HepG2 (cell line): ENCODE data around the gene ING5. TPM values are rescaled to one million over a fixed set of nuclear protein-coding genes. Genes with fewer than 3 reads are reported as not detected.
A peak's percentile ranks its signal among the peaks of the same experiment; 100 is the strongest.

Experiments used
- ATAC-seq: fragments of 200-7000 bp; cut with Tn5 transposase; 3 replicates; pipeline ENCODE4 v1.9.1; 2020; ENCODE audit warnings: mild to moderate bottlenecking, moderate library complexity
- BruUV-seq: library from RNA; stranded (reverse); fragments of 400-500 nt; replicated peaks from 2 replicates; lab custom pipeline; 2021; lab: Mats Ljungman, UMichigan
- CTCF ChIA-PET: fragments of 300-600 bp; formaldehyde crosslinking; extraction: SDS; loops from one replicate; lab custom pipeline; 2021; ENCODE audit warnings: low total read pairs, inconsistent platforms, low intra/inter-chr PET ratio; lab: Yijun Ruan, JAX
- POLR2A ChIA-PET: fragments of 350-600 bp; sonication (Branson Sonifier 250); formaldehyde crosslinking; loops from one replicate; lab custom pipeline; 2020; ENCODE audit warnings: antibody characterized with exemption, inconsistent platforms; lab: Yijun Ruan, JAX
- DNase-seq: peaks from one replicate; pipeline ENCODE4 v3.0.0-alpha.2; 2015; ENCODE audit warnings: low spot score
- FAIRE-seq: peaks from 3 replicates; lab custom pipeline; 2011; peaks lifted over from hg19 to GRCh38; lab: Jason Lieb, UNC
- H2AFZ ChIP-seq: one replicate; pipeline ENCODE4 v1.6.1; 2011; ENCODE audit warnings: low read length, inconsistent platforms
- H3K27ac ChIP-seq: fragments of 300-600 bp; 3 replicates; pipeline ENCODE4 v1.8.0; 2011; ENCODE audit warnings: mixed run types, mild to moderate bottlenecking, mixed read lengths, low read length, inconsistent platforms; ENCODE audit not compliant: insufficient read depth; ENCODE audit errors: extremely low read length
- H3K27me3 ChIP-seq, 2 experiments: fragments of 200-600 bp in 1 of 2; 2 replicates in 1 of 2; 3 replicates in 1 of 2; pipeline versions ENCODE4 v1.6.0 to v1.8.0; 2011; ENCODE audit warnings: low read length in 2 of 2, mild to moderate bottlenecking in 2 of 2, moderate library complexity in 2 of 2, inconsistent platforms in 1 of 2; ENCODE audit not compliant: insufficient read depth in 2 of 2, control insufficient read depth in 1 of 2
- H3K36me3 ChIP-seq, 2 experiments: fragments of 200-600 bp in 1 of 2; replicated peaks in 1 of 2; 2 replicates in 1 of 2; 3 replicates in 1 of 2; pipeline versions ENCODE4 v1.5.1 to v1.8.0; 2011; ENCODE audit warnings: low read length in 2 of 2, inconsistent platforms in 1 of 2; ENCODE audit not compliant: insufficient read depth in 2 of 2, control insufficient read depth in 1 of 2
- H3K4me1 ChIP-seq: 2 replicates; pipeline ENCODE4 v1.5.1; 2012; ENCODE audit warnings: low read length, inconsistent platforms; ENCODE audit not compliant: insufficient read depth
- H3K4me2 ChIP-seq: 2 replicates; pipeline ENCODE4 v1.6.0; 2011; ENCODE audit warnings: low read depth, low read length, inconsistent platforms
- H3K4me3 ChIP-seq, 3 experiments: fragments of 200-600 bp in 1 of 3; sonication (generic), shearing (Covaris generic) in 1 of 3; replicated peaks in 1 of 3; 2 replicates each; pipeline ENCODE4 v1.5.1; 2011 to 2016; ENCODE audit warnings: low read length in 3 of 3, inconsistent platforms in 2 of 3, low read depth in 2 of 3, mild to moderate bottlenecking in 2 of 3, control low read depth in 1 of 3, mixed read lengths in 1 of 3; ENCODE audit not compliant: insufficient read depth in 1 of 3
- H3K79me2 ChIP-seq: one replicate; pipeline ENCODE4 v1.6.1; 2011; ENCODE audit warnings: low read length, inconsistent platforms; ENCODE audit not compliant: insufficient read depth
- H3K9ac ChIP-seq: 2 replicates; pipeline ENCODE4 v1.6.0; 2011; ENCODE audit warnings: mild to moderate bottlenecking, low read depth, low read length, inconsistent platforms; ENCODE audit not compliant: insufficient read depth
- H3K9me3 ChIP-seq: 2 replicates; pipeline ENCODE4 v1.5.1; 2012; ENCODE audit warnings: mild to moderate bottlenecking, low read length
- H4K20me1 ChIP-seq: 2 replicates; pipeline ENCODE4 v1.6.0; 2011; ENCODE audit warnings: inconsistent platforms, mild to moderate bottlenecking, low read length, moderate library complexity; ENCODE audit not compliant: insufficient read depth
- AGO2 ChIP-seq: fragments of 200-400 bp; formaldehyde crosslinking; optimal IDR thresholded peaks from 2 replicates; pipeline ENCODE3; 2017; ENCODE audit warnings: mild to moderate bottlenecking, low read depth, low read length, moderate library complexity
- GPN1 ChIP-seq: sonication (generic); formaldehyde crosslinking; IDR thresholded peaks from 2 replicates; pipeline ENCODE4 v1.5.1; 2020; ENCODE audit warnings: missing genetic modification reagents, borderline replicate concordance
- HMG20B ChIP-seq: conservative IDR thresholded peaks from 2 replicates; pipeline ENCODE4 v1.6.1; 2016; ENCODE audit warnings: missing genetic modification reagents, missing compliant biosample characterization
- MTF1 ChIP-seq: sonication (generic); formaldehyde crosslinking; IDR thresholded peaks from 2 replicates; pipeline ENCODE4 v1.5.0; 2020; ENCODE audit warnings: missing genetic modification reagents
- NFIC ChIP-seq: IDR thresholded peaks from 2 replicates; pipeline ENCODE4 v1.6.1; 2012; ENCODE audit warnings: mild to moderate bottlenecking, low read length, inconsistent platforms
- NFKB2 ChIP-seq: sonication (generic); formaldehyde crosslinking; IDR thresholded peaks from 2 replicates; pipeline ENCODE4 v1.4.0; 2020; ENCODE audit warnings: missing genetic modification reagents, borderline replicate concordance
- RBM22 ChIP-seq: fragments of 200-400 bp; formaldehyde crosslinking; optimal IDR thresholded peaks from 2 replicates; pipeline ENCODE3; 2017; ENCODE audit warnings: mild to moderate bottlenecking, low read length, moderate library complexity
- SP4 ChIP-seq: sonication (generic); formaldehyde crosslinking; IDR thresholded peaks from 2 replicates; pipeline ENCODE4 v1.8.1; 2023; ENCODE audit warnings: mild to moderate bottlenecking, missing genetic modification reagents
- SPEN ChIP-seq: sonication (generic); formaldehyde crosslinking; IDR thresholded peaks from 2 replicates; pipeline ENCODE4 v1.5.1; 2020; ENCODE audit warnings: low read depth, mild to moderate bottlenecking, missing genetic modification reagents
- WIZ ChIP-seq: sonication (generic); formaldehyde crosslinking; IDR thresholded peaks from 2 replicates; pipeline ENCODE4 v1.5.1; 2020; ENCODE audit warnings: mild to moderate bottlenecking, missing genetic modification reagents
- ZNF280B ChIP-seq: sonication (generic); formaldehyde crosslinking; IDR thresholded peaks from 2 replicates; pipeline ENCODE4 v1.5.0; 2020; ENCODE audit warnings: missing genetic modification reagents, mild to moderate bottlenecking, borderline replicate concordance
- ZNF468 ChIP-seq: sonication (generic); formaldehyde crosslinking; IDR thresholded peaks from 2 replicates; pipeline ENCODE4 v1.8.0; 2022; ENCODE audit warnings: mild to moderate bottlenecking, moderate library complexity, missing genetic modification reagents
- WGBS: methylation state at CpG from one replicate; pipeline ENCODE4 v1.1.6; 2017; ENCODE audit warnings: low lambda C conversion rate; 5-methylcytosine and 5-hydroxymethylcytosine counted together
- in situ Hi-C: cut with HindIII; loops from 2 replicates; pipeline ENCODE4 v1.10.0; 2017; ENCODE audit warnings: low pct_unique_long_range_greater_than_20kb; ENCODE audit not compliant: extremely low pct_ligation_motif_present
- intact Hi-C: fragments of 100-400 bp; cut with micrococcal nuclease; formaldehyde crosslinking; loops from one replicate; pipeline ENCODE4 v1.10.0; 2022; ENCODE audit not compliant: unreplicated experiment
- polyA plus RNA-seq, 8 experiments: library from polyadenylated mRNA; depleted of rRNA in 3 of 8; stranded (reverse) in 7 of 8; unstranded in 1 of 8; fragments of >200 nt; fragmentation: Illumina TruSeq in 4 of 8; extraction: Trizol in 4 of 8; gene quantifications; 2 replicates each; pipeline versions ENCODE4 v1.2.1 to v1.2.3, GENCODE V29; 2011 to 2016; ENCODE audit warnings: low read depth in 4 of 8, missing spikeins in 1 of 8, mixed read lengths in 1 of 8; ENCODE audit not compliant: insufficient read depth in 1 of 8
- total RNA-seq, 5 experiments: library from RNA; depleted of rRNA; stranded (reverse); fragments of >200 nt; fragmentation: Illumina TruSeq; extraction: Trizol; gene quantifications; 2 replicates each; pipeline ENCODE4 v1.2.3, GENCODE V29; 2016; ENCODE audit warnings: low read depth in 1 of 5
- TF ChIP-seq, protein P1 (sequence below): sonication (generic); formaldehyde crosslinking; IDR thresholded peaks from 2 replicates; pipeline ENCODE4 v1.4.0; 2020; ENCODE audit warnings: missing genetic modification reagents

The ING5 gene
- total and polyA plus RNA-seq, 2 of the 13 experiments (the other 11 are each of a cell fraction or from before 2014, with no cell fraction given) = 61.9 to 71.9 TPM

- POLR2A ChIA-PET = no interaction called here
- DNase-seq = no peak
- Histone ChIP-seq H3K9me3 (no peaks in the 10 kb centered on the region), H3K4me2 (no peak overlapping the region), H3K4me1 (peaks cover 9% of the 10 kb centered on the region; the same call in 1 of the 2 replicates), H3K9ac (no peak overlapping the region), H3K79me2 (no peaks in the 10 kb centered on the region), H3K4me3 (no peak overlapping the region), H3K27ac (no peak overlapping the region), H4K20me1 (peaks cover 7% of the 10 kb centered on the region; the same call in 1 of the 2 replicates), H3K27me3 (no peaks in the 10 kb centered on the region), H2AFZ (no peak overlapping the region), H3K36me3 (peaks cover 39 to 69% of the 10 kb centered on the region in 2 experiments)
- BruUV-seq = no TSS peak
- in situ Hi-C loops = no loop called here
- CTCF ChIA-PET = no interaction called here
- intact Hi-C loops = no loop called here
- 96% methylated on average over 21 of the region's 21 CpGs for WGBS
- no peak for FAIRE-seq
- no peak for ATAC-seq
- 0 out of 2 replicates have a peak, but pooled peaks have one; percentile 12 for TF ChIP-seq SP4 (CRISPR knock-in tag)
- no peak for TF ChIP-seq MTF1
- TF ChIP-seq AGO2 = peak; percentile 39
- peak; percentile 12 for TF ChIP-seq RBM22
- TF ChIP-seq NFIC = no peak
- TF ChIP-seq ZNF280B (CRISPR knock-in tag) = 0 out of 2 replicates have a peak, but pooled peaks have one; percentile 20
- TF ChIP-seq HMG20B (CRISPR knock-in tag) = no peak
Observed at GRCh38 chr2:241668354-241668753, 33.5 kb upstream of the ING5 start.

DNA sequence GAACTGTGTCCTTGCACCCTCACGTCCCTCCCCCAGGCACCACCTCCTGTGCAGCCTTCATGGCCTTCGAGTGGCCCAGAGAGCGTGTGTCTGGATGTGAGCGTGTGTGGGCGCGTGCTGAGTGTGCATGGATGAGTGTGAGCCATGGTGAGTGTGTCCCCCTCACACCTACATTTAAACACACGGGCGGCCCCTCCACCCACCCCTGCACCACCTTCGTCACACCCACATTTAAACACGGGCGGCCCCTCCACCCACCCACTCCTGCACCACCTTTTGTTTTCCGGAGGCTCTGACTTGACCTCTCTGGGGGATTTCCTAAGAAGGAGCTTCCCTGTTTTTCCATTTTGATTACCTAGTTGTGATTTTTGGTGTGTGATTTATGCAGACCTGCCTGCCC lies 33.0 kb upstream of the ING5 start:
- in situ Hi-C loops (no loop called here), intact Hi-C loops (no loop called here)
- Histone ChIP-seq H3K9ac (no peak overlapping the region), H3K27me3 (no peaks in the 10 kb centered on the region), H4K20me1 (peaks cover 7% of the 10 kb centered on the region; the same call in 1 of the 2 replicates), H3K79me2 (no peaks in the 10 kb centered on the region), H3K27ac (no peak overlapping the region), H3K36me3 (peaks cover 39 to 69% of the 10 kb centered on the region in 2 experiments), H2AFZ (no peak overlapping the region), H3K4me2 (no peak overlapping the region), H3K4me3 (no peak overlapping the region), H3K4me1 (peaks cover 9% of the 10 kb centered on the region; the same call in 1 of the 2 replicates), H3K9me3 (no peaks in the 10 kb centered on the region)
- BruUV-seq = no TSS peak
- DNase-seq (no peak), FAIRE-seq (no peak), ATAC-seq (no peak)
- ChIA-PET POLR2A (interaction anchor here (0.8 kb wide), 1 partner anchor 22 kb away, joined by 3 read pairs; no protein-coding TSS in a partner anchor), CTCF (no interaction called here)
- WGBS = 92% methylated on average over 12 of the region's 12 CpGs
- TF ChIP-seq, protein P1, sequence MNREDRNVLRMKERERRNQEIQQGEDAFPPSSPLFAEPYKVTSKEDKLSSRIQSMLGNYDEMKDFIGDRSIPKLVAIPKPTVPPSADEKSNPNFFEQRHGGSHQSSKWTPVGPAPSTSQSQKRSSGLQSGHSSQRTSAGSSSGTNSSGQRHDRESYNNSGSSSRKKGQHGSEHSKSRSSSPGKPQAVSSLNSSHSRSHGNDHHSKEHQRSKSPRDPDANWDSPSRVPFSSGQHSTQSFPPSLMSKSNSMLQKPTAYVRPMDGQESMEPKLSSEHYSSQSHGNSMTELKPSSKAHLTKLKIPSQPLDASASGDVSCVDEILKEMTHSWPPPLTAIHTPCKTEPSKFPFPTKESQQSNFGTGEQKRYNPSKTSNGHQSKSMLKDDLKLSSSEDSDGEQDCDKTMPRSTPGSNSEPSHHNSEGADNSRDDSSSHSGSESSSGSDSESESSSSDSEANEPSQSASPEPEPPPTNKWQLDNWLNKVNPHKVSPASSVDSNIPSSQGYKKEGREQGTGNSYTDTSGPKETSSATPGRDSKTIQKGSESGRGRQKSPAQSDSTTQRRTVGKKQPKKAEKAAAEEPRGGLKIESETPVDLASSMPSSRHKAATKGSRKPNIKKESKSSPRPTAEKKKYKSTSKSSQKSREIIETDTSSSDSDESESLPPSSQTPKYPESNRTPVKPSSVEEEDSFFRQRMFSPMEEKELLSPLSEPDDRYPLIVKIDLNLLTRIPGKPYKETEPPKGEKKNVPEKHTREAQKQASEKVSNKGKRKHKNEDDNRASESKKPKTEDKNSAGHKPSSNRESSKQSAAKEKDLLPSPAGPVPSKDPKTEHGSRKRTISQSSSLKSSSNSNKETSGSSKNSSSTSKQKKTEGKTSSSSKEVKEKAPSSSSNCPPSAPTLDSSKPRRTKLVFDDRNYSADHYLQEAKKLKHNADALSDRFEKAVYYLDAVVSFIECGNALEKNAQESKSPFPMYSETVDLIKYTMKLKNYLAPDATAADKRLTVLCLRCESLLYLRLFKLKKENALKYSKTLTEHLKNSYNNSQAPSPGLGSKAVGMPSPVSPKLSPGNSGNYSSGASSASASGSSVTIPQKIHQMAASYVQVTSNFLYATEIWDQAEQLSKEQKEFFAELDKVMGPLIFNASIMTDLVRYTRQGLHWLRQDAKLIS (CRISPR knock-in tag) = no peak
- no peak for TF ChIP-seq SPEN
- no peak for TF ChIP-seq ZNF468 (CRISPR knock-in tag)
- TF ChIP-seq NFKB2 (CRISPR knock-in tag) = no peak
- TF ChIP-seq GPN1 (CRISPR knock-in tag) = no peak
- no peak for TF ChIP-seq WIZ (CRISPR knock-in tag)
